ENCODE results near the gene DDX23.

The DDX23 gene

GRCh38 chr12:48794870-48795269 is 57.1 kb downstream of the DDX23 start:
- DNase-seq = no peak

GRCh38 chr12:48793696-48794095 is 58.3 kb downstream of the DDX23 start:
- no peak for DNase-seq

- no peak for DNase-seq
These were observed 62.1 kb downstream of the DDX23 start for GRCh38 chr12:48789858-48790326.

GRCh38 chr12:48788854-48789775 is 62.8 kb downstream of the DDX23 start, which contains the start of gene ADCY6:
Gene ADCY6, minus strand, starts transcription at chr12:48789089. Its CDS starts 5,655 bp downstream, at chr12:48783434.
- no peak for DNase-seq

DNA sequence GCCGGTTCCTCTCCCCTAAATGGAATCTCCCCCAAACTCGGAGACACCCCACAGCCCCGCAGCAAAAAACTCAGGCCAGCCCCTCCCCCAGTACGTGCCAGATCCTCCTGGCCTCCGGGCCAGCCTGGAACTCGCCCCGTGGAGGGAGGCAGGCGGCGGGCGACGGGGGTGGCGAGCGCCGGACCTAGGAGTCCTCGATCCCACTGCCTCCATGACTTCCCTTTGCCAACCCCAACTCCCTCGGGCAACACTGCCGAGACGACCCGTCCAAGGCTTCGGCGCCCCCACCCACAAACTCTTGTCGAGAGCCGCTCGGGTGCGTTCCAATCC is 63.5 kb downstream of the DDX23 start:
- no peak for DNase-seq

- no peak for DNase-seq
These were observed 64.0 kb downstream of the DDX23 start for GRCh38 chr12:48787791-48788523.

DNA sequence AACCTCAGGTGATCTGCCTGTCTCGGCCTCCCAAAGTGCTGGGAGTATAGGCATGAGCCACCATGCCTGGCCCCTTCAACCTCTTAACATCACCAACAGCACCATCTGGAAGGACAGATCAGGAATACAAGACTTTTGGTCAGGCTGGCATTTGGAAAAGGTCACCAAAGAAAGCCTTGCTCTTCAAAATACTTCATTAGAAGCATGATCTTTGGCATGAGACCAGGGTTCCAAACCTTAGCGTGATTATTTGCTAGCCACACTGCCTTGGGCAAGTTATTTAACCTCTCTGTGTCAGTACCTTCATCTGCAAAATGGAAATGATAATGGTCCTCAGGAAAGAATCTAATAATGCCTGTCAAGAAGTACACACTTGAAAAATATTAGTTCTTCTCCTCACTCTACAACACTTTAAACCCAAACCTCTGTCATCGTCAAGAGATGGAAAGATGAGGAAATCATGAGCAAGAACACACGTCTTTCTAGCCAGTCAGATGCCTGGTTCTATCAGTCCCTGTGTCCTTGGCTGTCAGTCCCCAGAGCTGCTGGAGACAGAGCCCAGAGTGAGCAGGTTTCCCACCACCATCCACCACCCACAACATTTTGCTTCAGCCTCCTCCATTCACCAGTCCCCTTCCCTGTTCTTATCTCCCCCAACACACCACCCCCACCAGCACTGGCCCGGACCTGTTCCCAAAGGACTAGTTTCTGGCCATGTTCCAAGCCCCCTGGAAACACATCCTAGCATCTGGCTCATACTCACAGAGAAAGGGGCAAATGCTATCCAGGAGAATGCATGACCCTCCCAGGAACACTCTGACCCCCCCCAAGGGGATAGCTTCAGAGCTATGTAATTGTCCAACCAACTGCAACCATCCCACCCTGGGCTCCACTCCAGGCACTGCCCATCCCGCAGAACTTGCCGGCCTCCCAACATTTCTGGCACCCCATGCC is 65.1 kb downstream of the DDX23 start:
- no peak for DNase-seq

DNA sequence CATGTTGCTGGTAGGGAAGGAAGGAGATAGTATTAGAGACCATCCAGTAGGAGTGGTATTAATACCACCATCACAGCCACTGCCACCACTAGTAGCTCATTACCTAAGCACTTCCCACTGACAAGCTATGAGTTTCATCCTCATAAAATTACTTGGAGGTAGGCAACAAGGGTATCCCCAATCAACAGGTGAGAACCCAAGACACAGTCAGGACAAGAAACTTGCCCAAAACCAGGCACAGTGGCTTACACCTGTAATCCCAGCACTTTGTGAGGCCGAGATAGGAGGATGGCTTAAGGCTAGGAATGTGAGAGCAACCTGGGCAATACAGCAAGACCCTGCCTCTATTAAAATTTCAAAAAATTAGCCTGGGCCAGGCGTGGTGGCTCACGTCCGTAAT is 68.5 kb downstream of the DDX23 start:
- no peak for DNase-seq

DNA sequence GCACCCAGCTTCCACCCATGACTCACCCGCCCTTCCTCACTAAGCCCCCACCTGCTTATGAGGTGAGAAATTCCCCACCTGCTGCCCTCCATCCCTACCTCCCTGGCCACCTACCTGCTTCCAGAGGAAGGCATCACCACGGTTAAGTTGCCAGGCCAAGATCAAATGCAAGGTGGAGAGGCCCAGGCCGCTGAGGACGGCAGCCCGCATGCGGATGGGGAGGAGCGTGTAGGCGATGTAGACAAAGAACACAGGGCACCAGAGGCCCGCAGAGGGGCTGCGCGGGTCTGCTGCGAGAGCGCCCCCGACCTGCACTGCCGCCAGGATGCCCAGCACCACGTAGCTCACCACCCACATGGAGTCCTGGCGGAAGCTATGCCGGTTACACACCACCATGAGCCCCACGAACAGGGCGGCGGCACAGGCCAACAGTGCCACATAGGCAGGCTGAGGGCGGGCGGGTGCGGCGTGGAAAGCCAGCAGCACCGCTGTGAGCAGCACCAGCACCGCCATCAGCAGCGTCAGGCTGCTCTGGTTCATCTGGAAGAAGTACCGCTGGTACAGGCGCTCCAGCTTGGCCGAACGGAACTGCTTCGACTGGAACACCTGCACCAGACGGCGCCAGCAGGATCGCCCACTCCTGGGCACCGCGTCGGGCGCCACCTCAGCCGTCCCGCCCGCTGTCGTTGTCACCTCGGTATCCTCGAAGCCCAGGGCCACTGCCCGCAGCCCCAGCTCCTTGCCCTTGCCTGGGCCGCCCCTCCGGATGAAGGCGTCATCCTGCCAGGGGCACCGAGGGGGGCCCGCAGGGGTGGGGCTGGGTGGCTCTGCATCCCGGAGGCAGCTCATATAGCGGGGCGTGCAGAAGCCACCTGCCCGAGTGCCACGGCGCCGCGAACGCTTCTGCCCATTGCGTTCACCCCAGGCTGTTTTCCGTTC is 69.2 kb downstream of the DDX23 start:
- no peak for DNase-seq

- no peak for DNase-seq
These were observed 70.1 kb downstream of the DDX23 start for GRCh38 chr12:48781750-48782456.

DNA sequence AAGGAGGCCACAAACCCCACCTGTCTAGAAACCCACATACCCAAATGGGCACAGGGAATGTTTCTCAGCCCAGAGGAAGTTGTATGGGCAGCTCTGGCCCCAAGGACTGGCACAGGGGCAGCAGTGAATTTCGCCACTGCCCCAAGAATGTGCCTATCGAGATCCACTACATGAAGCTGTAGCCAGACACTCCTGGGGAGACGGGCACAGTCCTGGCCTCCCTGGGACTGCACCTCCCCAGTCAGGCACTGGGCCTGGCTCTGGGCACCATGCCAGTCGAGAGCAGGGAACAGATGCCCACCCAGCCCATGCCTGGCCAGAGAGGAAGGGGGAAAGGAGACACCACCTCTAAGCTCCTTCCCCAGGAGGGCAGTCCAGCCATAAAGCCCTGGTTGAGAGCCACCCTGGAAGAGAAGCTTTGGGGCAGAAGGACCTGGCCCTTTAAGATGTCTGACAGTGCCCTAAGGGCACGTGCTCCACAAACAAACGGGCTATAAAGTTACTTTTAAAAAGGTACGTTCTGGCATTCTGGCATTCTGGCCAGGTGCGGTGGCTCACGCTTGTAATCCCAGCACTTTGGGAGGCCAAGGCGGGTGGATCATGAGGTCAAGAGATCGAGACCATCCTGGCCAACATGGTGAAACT is 71.5 kb downstream of the DDX23 start:
- no peak for DNase-seq

DNA sequence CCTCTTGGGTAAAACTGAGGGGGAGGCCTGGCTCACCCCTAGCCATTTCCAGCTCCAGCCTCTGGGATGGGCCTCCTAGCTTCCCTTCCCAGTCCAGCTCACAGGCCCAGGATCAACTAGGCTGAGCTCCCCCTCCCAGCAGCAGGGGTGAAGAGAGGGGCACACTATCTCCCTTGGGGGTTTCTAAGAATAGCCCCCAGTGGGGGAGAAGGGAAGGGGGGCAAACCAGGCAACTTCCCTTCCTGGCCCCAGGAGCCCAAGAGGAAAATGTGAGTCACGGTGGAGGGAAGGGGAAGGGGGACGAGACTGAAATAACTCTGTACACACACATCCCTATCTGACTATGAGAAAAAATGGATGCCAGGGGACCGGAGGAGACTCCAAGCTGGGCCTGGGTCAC is 72.1 kb downstream of the DDX23 start:
- DNase-seq = no peak

Measured in central memory CD4-positive, alpha-beta T cell (primary cell).